Loucy (cell line): Measurements from ENCODE around the gene NKX1-1.

Experiments
- EZH2phosphoT487 ChIP-seq: fragments of 200-600 bp; IDR thresholded peaks from 2 replicates; pipeline ENCODE4 v1.6.1; 2018; ENCODE audit warnings: antibody characterized with exemption, mild to moderate bottlenecking, moderate library complexity, borderline replicate concordance
- TF ChIP-seq, protein P1 (sequence below): fragments of 200-600 bp; sonication (generic); conservative IDR thresholded peaks from 2 replicates; pipeline ENCODE4 v1.5.1; 2014; ENCODE audit warnings: mild to moderate bottlenecking, antibody characterized with exemption, low read length

DNA sequence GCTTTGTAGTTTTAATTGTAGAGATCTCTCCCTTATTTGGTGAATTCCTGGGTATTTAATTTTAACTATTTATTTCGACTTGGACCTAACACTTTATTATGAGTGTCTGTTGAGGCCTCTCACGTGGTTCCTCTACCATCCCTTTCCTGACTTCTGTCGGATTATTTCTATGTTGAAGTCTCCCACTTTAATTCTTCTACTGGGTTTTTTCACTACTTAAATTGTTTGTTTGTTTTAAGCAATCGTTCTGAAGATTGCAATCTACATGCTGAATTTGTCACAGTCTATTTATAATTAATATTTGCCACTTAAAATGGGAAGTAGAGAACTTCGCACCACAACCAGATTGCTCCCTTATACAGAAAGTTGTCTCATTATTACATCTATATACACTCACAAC is 20.8 kb upstream of the NKX1-1 start:
- TF ChIP-seq, protein P1, sequence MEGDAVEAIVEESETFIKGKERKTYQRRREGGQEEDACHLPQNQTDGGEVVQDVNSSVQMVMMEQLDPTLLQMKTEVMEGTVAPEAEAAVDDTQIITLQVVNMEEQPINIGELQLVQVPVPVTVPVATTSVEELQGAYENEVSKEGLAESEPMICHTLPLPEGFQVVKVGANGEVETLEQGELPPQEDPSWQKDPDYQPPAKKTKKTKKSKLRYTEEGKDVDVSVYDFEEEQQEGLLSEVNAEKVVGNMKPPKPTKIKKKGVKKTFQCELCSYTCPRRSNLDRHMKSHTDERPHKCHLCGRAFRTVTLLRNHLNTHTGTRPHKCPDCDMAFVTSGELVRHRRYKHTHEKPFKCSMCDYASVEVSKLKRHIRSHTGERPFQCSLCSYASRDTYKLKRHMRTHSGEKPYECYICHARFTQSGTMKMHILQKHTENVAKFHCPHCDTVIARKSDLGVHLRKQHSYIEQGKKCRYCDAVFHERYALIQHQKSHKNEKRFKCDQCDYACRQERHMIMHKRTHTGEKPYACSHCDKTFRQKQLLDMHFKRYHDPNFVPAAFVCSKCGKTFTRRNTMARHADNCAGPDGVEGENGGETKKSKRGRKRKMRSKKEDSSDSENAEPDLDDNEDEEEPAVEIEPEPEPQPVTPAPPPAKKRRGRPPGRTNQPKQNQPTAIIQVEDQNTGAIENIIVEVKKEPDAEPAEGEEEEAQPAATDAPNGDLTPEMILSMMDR, result no peak
- TF ChIP-seq EZH2phosphoT487, result no peak
